Left lung (tissue), 10 donors: ENCODE results near the gene ZSWIM8. TPM values are rescaled to one million over a fixed set of nuclear protein-coding genes. Genes with fewer than 3 reads are reported as not detected.
A peak's percentile ranks its signal among the peaks of the same experiment; 100 is the strongest.

ENCODE experiments used
- ATAC-seq: fragments of 200-7000 bp; cut with Tn5 transposase; one replicate; pipeline ENCODE4 v1.9.1; 2020; ENCODE audit warnings: moderate library complexity
- DNase-seq, 4 donors: peaks; one replicate each; pipeline ENCODE4 v3.0.0-alpha.2; 2013 to 2020
- H3K27ac ChIP-seq, 2 donors: fragments of 200-600 bp; sonication (generic) in 1 of 2; one replicate each; pipeline versions ENCODE4 v1.5.0 to v1.8.0; 2020 to 2021
- H3K27me3 ChIP-seq, 2 donors: fragments of 200-600 bp; sonication (generic) in 1 of 2; one replicate each; pipeline versions ENCODE4 v1.5.0 to v1.8.0; 2020 to 2021
- H3K36me3 ChIP-seq, 2 donors: fragments of 200-600 bp; sonication (generic) in 1 of 2; one replicate each; pipeline versions ENCODE4 v1.5.0 to v1.8.0; 2020 to 2021
- H3K4me1 ChIP-seq, 2 donors: fragments of 200-600 bp; one replicate each; pipeline ENCODE4 v1.8.0; 2021
- H3K4me3 ChIP-seq, 2 donors: fragments of 200-600 bp; sonication (generic) in 1 of 2; one replicate each; pipeline versions ENCODE4 v1.5.0 to v1.8.0; 2020 to 2021; ENCODE audit warnings: mild to moderate bottlenecking in 1 of 2
- H3K9me3 ChIP-seq, 2 donors: fragments of 200-600 bp; sonication (generic) in 1 of 2; one replicate each; pipeline versions ENCODE4 v1.5.0 to v1.8.0; 2020 to 2021
- CTCF ChIP-seq, 2 donors: fragments of 200-600 bp; sonication (generic) in 1 of 2; IDR thresholded peaks; one replicate each; pipeline versions ENCODE4 v1.5.0 to v1.8.0; 2021; ENCODE audit warnings: antibody characterized with exemption in 2 of 2
- intact Hi-C, 2 donors: fragments of 100-400 bp; cut with DNase I; formaldehyde crosslinking; loops; one replicate each; pipeline versions ENCODE4 v1.11.2 to v1.14.2; 2022
- polyA plus RNA-seq, 6 donors: library from polyadenylated mRNA; unstranded; fragments of 120-200 nt; gene quantifications; one replicate each; pipeline ENCODE4 v1.2.1, GENCODE V29; 2013; ENCODE audit not compliant: insufficient read length in 6 of 6
- total RNA-seq, 2 donors: library from RNA; stranded (reverse); fragmentation: NEBNext Ultra II Directional; extraction: Animal tissue kit (Norgen Biotek cat#: 25700); gene quantifications; one replicate each; pipeline ENCODE4 v1.2.1, GENCODE V29; 2021
- donor health status: DM: no; HTN: yes; CAD: no.
- donor health status: DM: no; HTN: no; CAD: no.

The ZSWIM8 gene
- total and polyA plus RNA-seq, 8 donors = 85.2 to 119 (median 96.4) TPM

GRCh38 chr10:73779539-73780197 is 5.7 kb upstream of the ZSWIM8 start:
- no peak overlapping the region for H3K27ac ChIP-seq
- intact Hi-C loops = no loop called here
- peaks cover 0 to 50% of the 10 kb centered on the region in 2 donors for H3K36me3 ChIP-seq
- no peaks in the 10 kb centered on the region for H3K27me3 ChIP-seq
- no peak overlapping the region for H3K4me3 ChIP-seq
- no peak for ATAC-seq
- no peaks in the 10 kb centered on the region for H3K9me3 ChIP-seq
- TF ChIP-seq CTCF (IDR thresholded peaks at IDR 0.05) = no peak
- no peak for DNase-seq
- H3K4me1 ChIP-seq = peaks cover 19 to 64% of the 10 kb centered on the region in 2 donors

- no peak overlapping the region for H3K4me3 ChIP-seq
- H3K9me3 ChIP-seq = no peaks in the 10 kb centered on the region
- intact Hi-C loops = no loop called here
- H3K27me3 ChIP-seq = no peaks in the 10 kb centered on the region
- peaks cover 15 to 62% of the 10 kb centered on the region in 2 donors for H3K4me1 ChIP-seq
- no peak for TF ChIP-seq CTCF (IDR thresholded peaks at IDR 0.05)
- ATAC-seq = no peak
- DNase-seq = no peak
- no peak overlapping the region for H3K27ac ChIP-seq
- peaks cover 0 to 47% of the 10 kb centered on the region in 2 donors for H3K36me3 ChIP-seq
Measured at GRCh38 chr10:73780301-73780700, 5.1 kb upstream of the ZSWIM8 start.

- DNase-seq (no peak), ATAC-seq (no peak)
- H3K9me3 ChIP-seq = no peaks in the 10 kb centered on the region
- peak overlapping the region; percentile 78 to 90 for H3K4me3 ChIP-seq
- intact Hi-C loops = no loop called here
- H3K4me1 ChIP-seq = peaks cover 10 to 55% of the 10 kb centered on the region in 2 donors
- TF ChIP-seq CTCF (IDR thresholded peaks at IDR 0.05) = no peak
- peaks cover 0 to 41% of the 10 kb centered on the region in 2 donors for H3K36me3 ChIP-seq
- H3K27me3 ChIP-seq = no peaks in the 10 kb centered on the region
- peak overlapping the region; percentile 84 to 93 for H3K27ac ChIP-seq
Measured at GRCh38 chr10:73780966-73781365, 4.4 kb upstream of the ZSWIM8 start.

- Histone ChIP-seq H3K27ac (peak overlapping the region; percentile 84 to 93), H3K4me1 (peaks cover 13 to 54% of the 10 kb centered on the region in 2 donors), H3K27me3 (no peaks in the 10 kb centered on the region), H3K4me3 (peak overlapping the region; percentile 78 to 90), H3K36me3 (peaks cover 0 to 35% of the 10 kb centered on the region in 2 donors), H3K9me3 (no peaks in the 10 kb centered on the region)
- intact Hi-C loops = no loop called here
- TF ChIP-seq CTCF (IDR thresholded peaks at IDR 0.05) = no peak
- ATAC-seq (peak; percentile 11), DNase-seq (no peak)
Measured at GRCh38 chr10:73781548-73781878, 3.9 kb upstream of the ZSWIM8 start.

GRCh38 chr10:73781879-73782748 is 3.3 kb upstream of the ZSWIM8 start, which contains the start of gene CHCHD1:
TSS of gene CHCHD1 (plus strand) at chr10:73782048. CDS start at chr10:73782076, 28 bp downstream.
- Histone ChIP-seq H3K4me3 (peak within 1 kb of the TSS; percentile 78 to 90), H3K9me3 (no peaks in the 10 kb centered on the region), H3K27me3 (no peaks in the 10 kb centered on the region), H3K36me3 (peaks cover 0 to 29% of the 10 kb centered on the region in 2 donors), H3K27ac (peak within 1 kb of the TSS; percentile 84 to 93), H3K4me1 (peaks cover 19 to 54% of the 10 kb centered on the region in 2 donors)
- intact Hi-C loops = no loop called here
- ATAC-seq = peak; percentile 83
- no peak for TF ChIP-seq CTCF (IDR thresholded peaks at IDR 0.05)
- DNase-seq = peak; percentile 91 to 97 (median 94)
